ENCODE results near the gene EFCAB7. TPM values are rescaled to one million over a fixed set of nuclear protein-coding genes. Genes with fewer than 3 reads are reported as not detected.
"Not testable (repeated sequence)": the region's sequence is repeated elsewhere in the genome, so short reads cannot be mapped to it uniquely, and the experiment has no call there.

EFCAB7 gene
- polyA plus RNA-seq, 1 donor (not counting 4 experiments of a cell fraction or from before 2014, with no cell fraction given) = 4.9 TPM

DNA sequence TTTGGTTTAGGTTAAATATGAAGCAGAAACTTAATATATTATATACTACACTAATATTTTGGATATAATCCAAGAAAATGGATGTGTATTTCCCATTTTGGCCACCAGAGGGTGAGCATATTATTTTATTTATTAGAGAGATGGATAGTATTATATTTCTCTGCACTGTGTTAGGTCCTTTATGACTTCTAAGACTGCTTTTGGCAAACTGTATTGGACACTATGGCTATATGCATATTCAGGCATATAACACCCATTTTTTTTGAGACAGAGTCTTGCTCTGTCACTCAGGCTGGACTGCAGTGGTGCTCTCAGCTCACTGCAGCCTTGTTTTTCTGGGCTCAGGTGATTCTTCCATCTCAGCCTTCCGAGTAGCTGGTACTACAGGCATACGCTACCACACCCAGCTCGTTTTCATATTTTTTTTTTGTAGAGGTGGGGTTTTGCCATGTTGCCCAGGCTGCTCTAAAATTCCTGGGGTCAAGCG lies 52.1 kb downstream of the EFCAB7 start:
- no peak overlapping the region for H3K27ac ChIP-seq (ENCODE audit: control insufficient read depth, insufficient read depth, low read length)
- H3K4me3 ChIP-seq (ENCODE audit: control insufficient read depth in 2 of 3, extremely low read depth in 1 of 3, insufficient read depth in 2 of 3, low read depth in 1 of 3, low read length in 3 of 3) = no peak overlapping the region
- H3K4me2 ChIP-seq (ENCODE audit: control insufficient read depth, extremely low read depth, insufficient read depth, low read depth, low read length) = no peak overlapping the region
- no peaks in the 10 kb centered on the region for H3K79me2 ChIP-seq (ENCODE audit: control insufficient read depth, insufficient read depth, low read length)
- DNase-seq (ENCODE audit: low read depth, low spot score) (no peak), FAIRE-seq (no peak)
- TF ChIP-seq CTCF (optimal IDR thresholded peaks at IDR 0.05 in 1 of 3, IDR thresholded peaks at IDR 0.05 in 1 of 3, conservative IDR thresholded peaks at IDR 0.05 in 1 of 3; ENCODE audit: extremely low read depth in 1 of 3, insufficient read depth in 2 of 3, low read length in 3 of 3) (peak in 2 of 3 experiments; percentile 35 to 37), EZH2 (IDR thresholded peaks at IDR 0.05; ENCODE audit: low read length) (no peak)
- peaks cover 4% of the 10 kb centered on the region for H3K4me1 ChIP-seq (ENCODE audit: control insufficient read depth, extremely low read depth, insufficient read depth, low read length)
- dilution Hi-C loops (cut with MboI; ENCODE audit: extremely low pct_ligation_motif_present, low sequenced_read_pairs) = loop anchor here (25.0 kb wide), 1 partner anchor 662 kb away; no protein-coding TSS in a partner anchor
- no peaks in the 10 kb centered on the region for H3K36me3 ChIP-seq (ENCODE audit: control insufficient read depth in 2 of 2, extremely low read depth in 1 of 2, insufficient read depth in 2 of 2, low read length in 2 of 2)
- no peaks in the 10 kb centered on the region for H4K20me1 ChIP-seq (ENCODE audit: control insufficient read depth, extremely low read depth, insufficient read depth, low read length)
- no peaks in the 10 kb centered on the region for H3K9me3 ChIP-seq (ENCODE audit: control insufficient read depth, low read depth, low read length)
- H3K27me3 ChIP-seq (ENCODE audit: control insufficient read depth, extremely low read depth, insufficient read depth, low read length) = no peaks in the 10 kb centered on the region
- H3K9ac ChIP-seq (ENCODE audit: control insufficient read depth, extremely low read depth, insufficient read depth, low read length) = no peak overlapping the region
- no peaks in the 10 kb centered on the region for H3K9me1 ChIP-seq (ENCODE audit: control insufficient read depth, extremely low read depth, insufficient read depth, low read length)
- no peak overlapping the region for H2AFZ ChIP-seq (ENCODE audit: control insufficient read depth, low read length)

DNA sequence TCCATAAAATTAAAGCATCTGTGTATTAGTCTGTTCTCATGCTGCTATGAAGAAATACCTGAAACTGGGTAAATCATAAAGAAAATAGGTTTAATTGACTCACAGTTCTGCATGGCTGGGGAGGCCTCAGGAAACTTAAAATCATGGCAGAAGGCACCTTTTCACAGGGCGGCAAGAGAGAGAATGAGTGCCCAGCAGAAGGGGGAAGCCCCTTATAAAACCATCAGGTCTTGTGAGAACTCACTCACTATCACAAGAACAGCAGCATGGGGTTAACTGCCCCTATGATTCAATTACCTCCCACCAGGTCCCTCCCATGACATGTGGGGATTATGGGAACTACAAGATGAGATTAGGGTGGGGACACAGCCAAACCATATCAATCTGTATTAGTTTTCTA lies 63.0 kb downstream of the EFCAB7 start:
- H3K9me1 ChIP-seq (ENCODE audit: control insufficient read depth, extremely low read depth, insufficient read depth, low read length); DNase-seq (ENCODE audit: low read depth, low spot score); H4K20me1 ChIP-seq (ENCODE audit: control insufficient read depth, extremely low read depth, insufficient read depth, low read length); H3K79me2 ChIP-seq (ENCODE audit: control insufficient read depth, insufficient read depth, low read length); H3K27ac ChIP-seq (ENCODE audit: control insufficient read depth, insufficient read depth, low read length); FAIRE-seq; H3K4me1 ChIP-seq (ENCODE audit: control insufficient read depth, extremely low read depth, insufficient read depth, low read length); H3K4me2 ChIP-seq (ENCODE audit: control insufficient read depth, extremely low read depth, insufficient read depth, low read depth, low read length); H3K27me3 ChIP-seq (ENCODE audit: control insufficient read depth, extremely low read depth, insufficient read depth, low read length); H3K9ac ChIP-seq (ENCODE audit: control insufficient read depth, extremely low read depth, insufficient read depth, low read length); H2AFZ ChIP-seq (ENCODE audit: control insufficient read depth, low read length); H3K9me3 ChIP-seq (ENCODE audit: control insufficient read depth, low read depth, low read length); H3K4me3 ChIP-seq (ENCODE audit: control insufficient read depth in 2 of 3, extremely low read depth in 1 of 3, insufficient read depth in 2 of 3, low read depth in 1 of 3, low read length in 3 of 3); H3K36me3 ChIP-seq (ENCODE audit: control insufficient read depth in 2 of 2, extremely low read depth in 1 of 2, insufficient read depth in 2 of 2, low read length in 2 of 2): not testable (repeated sequence)
- dilution Hi-C loops (cut with MboI; ENCODE audit: extremely low pct_ligation_motif_present, low sequenced_read_pairs) = loop anchor here (25.0 kb wide), 1 partner anchor 651 kb away; no protein-coding TSS in a partner anchor

GRCh38 chr1:63590166-63590560 lies 66.8 kb downstream of the EFCAB7 start:
- Histone ChIP-seq H3K4me1 (ENCODE audit: control insufficient read depth, extremely low read depth, insufficient read depth, low read length) (peaks cover 6% of the 10 kb centered on the region), H3K9me3 (ENCODE audit: control insufficient read depth, low read depth, low read length) (no peaks in the 10 kb centered on the region), H3K27me3 (ENCODE audit: control insufficient read depth, extremely low read depth, insufficient read depth, low read length) (no peaks in the 10 kb centered on the region), H3K9me1 (ENCODE audit: control insufficient read depth, extremely low read depth, insufficient read depth, low read length) (no peaks in the 10 kb centered on the region), H3K4me2 (ENCODE audit: control insufficient read depth, extremely low read depth, insufficient read depth, low read depth, low read length) (no peak overlapping the region), H3K79me2 (ENCODE audit: control insufficient read depth, insufficient read depth, low read length) (no peaks in the 10 kb centered on the region), H3K4me3 (ENCODE audit: control insufficient read depth in 2 of 3, extremely low read depth in 1 of 3, insufficient read depth in 2 of 3, low read depth in 1 of 3, low read length in 3 of 3) (no peak overlapping the region), H3K36me3 (ENCODE audit: control insufficient read depth in 2 of 2, extremely low read depth in 1 of 2, insufficient read depth in 2 of 2, low read length in 2 of 2) (no peaks in the 10 kb centered on the region), H3K27ac (ENCODE audit: control insufficient read depth, insufficient read depth, low read length) (no peak overlapping the region), H2AFZ (ENCODE audit: control insufficient read depth, low read length) (no peak overlapping the region), H4K20me1 (ENCODE audit: control insufficient read depth, extremely low read depth, insufficient read depth, low read length) (no peaks in the 10 kb centered on the region), H3K9ac (ENCODE audit: control insufficient read depth, extremely low read depth, insufficient read depth, low read length) (no peak overlapping the region)
- TF ChIP-seq EZH2 (IDR thresholded peaks at IDR 0.05; ENCODE audit: low read length) (no peak), CTCF (optimal IDR thresholded peaks at IDR 0.05 in 1 of 3, IDR thresholded peaks at IDR 0.05 in 1 of 3, conservative IDR thresholded peaks at IDR 0.05 in 1 of 3; ENCODE audit: extremely low read depth in 1 of 3, insufficient read depth in 2 of 3, low read length in 3 of 3) (no peak)
- no peak for FAIRE-seq
- dilution Hi-C loops (cut with MboI; ENCODE audit: extremely low pct_ligation_motif_present, low sequenced_read_pairs) = loop anchor here (25.0 kb wide), 1 partner anchor 647 kb away; no protein-coding TSS in a partner anchor
- DNase-seq (ENCODE audit: low read depth, low spot score) = no peak
